GM12865 (cell line): Measurements from ENCODE around the gene PPP1R12B.

Experiments
- DNase-seq: peaks from one replicate; pipeline ENCODE4 v3.0.0; 2010; ENCODE audit warnings: low read depth
- H3K4me3 ChIP-seq: 2 replicates; pipeline ENCODE4 v1.5.1; 2011; ENCODE audit warnings: mild to moderate bottlenecking, low read depth, low read length, control low read depth
- TF ChIP-seq, protein P1 (sequence below): IDR thresholded peaks from 2 replicates; pipeline ENCODE4 v1.5.1; 2011; ENCODE audit warnings: low read length, control low read depth, low read depth, inconsistent platforms; ENCODE audit not compliant: insufficient read depth; ENCODE audit errors: missing control alignments

The PPP1R12B gene

DNA sequence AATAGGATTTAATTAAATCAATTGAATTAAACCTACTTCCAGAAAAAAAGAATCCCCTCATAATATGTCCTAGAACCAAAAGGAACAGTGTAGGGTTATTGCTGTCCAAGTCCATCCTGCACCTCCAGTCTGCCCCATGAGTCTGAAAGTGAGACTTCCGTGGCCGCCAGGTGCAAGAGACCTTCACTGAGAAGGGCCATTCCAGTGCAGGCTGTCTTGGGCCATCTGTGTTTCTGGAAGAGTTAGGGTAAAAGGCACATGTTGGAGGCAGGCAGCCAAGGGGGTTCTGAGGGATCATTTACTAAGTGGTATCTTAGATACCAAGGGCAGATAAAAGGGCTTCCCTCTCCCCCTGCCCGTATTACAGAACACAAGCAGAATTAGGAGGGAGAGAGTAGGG, 37.8 kb upstream of the PPP1R12B start:
- DNase-seq = no peak
- TF ChIP-seq, protein P1, sequence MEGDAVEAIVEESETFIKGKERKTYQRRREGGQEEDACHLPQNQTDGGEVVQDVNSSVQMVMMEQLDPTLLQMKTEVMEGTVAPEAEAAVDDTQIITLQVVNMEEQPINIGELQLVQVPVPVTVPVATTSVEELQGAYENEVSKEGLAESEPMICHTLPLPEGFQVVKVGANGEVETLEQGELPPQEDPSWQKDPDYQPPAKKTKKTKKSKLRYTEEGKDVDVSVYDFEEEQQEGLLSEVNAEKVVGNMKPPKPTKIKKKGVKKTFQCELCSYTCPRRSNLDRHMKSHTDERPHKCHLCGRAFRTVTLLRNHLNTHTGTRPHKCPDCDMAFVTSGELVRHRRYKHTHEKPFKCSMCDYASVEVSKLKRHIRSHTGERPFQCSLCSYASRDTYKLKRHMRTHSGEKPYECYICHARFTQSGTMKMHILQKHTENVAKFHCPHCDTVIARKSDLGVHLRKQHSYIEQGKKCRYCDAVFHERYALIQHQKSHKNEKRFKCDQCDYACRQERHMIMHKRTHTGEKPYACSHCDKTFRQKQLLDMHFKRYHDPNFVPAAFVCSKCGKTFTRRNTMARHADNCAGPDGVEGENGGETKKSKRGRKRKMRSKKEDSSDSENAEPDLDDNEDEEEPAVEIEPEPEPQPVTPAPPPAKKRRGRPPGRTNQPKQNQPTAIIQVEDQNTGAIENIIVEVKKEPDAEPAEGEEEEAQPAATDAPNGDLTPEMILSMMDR = no peak

DNA sequence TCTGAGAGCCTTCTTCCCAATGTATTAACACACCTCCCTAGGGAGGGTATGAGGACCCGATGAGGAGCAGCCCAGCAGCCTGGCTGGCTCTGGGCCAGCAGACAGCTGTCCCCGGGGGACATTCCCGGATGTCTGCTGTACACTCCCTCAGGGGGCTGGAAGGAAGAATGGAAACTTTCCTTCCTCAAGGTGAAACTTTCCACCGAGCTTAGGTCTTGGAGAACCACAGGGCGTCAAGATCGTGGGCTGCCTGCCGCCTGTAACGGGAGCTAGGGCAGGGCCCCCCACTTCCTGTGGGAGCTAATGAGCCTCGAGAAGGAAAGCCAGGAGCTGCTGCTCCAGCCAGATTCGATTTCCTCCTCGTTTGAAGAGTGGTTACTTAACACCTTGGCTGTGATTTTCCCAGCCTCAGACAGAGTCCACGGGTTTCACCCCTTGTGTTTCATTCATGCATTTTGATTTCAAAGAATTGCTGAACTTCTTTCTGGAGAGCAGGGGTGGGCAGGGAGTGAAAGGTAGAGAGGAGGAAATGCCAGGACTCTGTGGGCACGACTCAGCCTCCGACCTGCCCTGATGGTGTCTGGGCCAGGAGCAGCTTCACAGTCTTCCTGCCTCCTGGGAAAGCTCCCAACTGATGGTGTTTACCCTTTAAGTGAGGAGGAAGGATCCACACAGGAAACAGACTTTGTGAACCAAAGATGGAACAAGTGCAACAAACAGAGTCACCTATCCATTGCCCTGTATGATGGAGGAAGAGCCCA, 36.4 kb upstream of the PPP1R12B start:
- no peak for DNase-seq
- TF ChIP-seq, protein P1 = no peak
- H3K4me3 ChIP-seq = no peak overlapping the region

More for the DNA sequence above, 37.8 kb upstream of the PPP1R12B start:
- no peak overlapping the region for H3K4me3 ChIP-seq

DNA sequence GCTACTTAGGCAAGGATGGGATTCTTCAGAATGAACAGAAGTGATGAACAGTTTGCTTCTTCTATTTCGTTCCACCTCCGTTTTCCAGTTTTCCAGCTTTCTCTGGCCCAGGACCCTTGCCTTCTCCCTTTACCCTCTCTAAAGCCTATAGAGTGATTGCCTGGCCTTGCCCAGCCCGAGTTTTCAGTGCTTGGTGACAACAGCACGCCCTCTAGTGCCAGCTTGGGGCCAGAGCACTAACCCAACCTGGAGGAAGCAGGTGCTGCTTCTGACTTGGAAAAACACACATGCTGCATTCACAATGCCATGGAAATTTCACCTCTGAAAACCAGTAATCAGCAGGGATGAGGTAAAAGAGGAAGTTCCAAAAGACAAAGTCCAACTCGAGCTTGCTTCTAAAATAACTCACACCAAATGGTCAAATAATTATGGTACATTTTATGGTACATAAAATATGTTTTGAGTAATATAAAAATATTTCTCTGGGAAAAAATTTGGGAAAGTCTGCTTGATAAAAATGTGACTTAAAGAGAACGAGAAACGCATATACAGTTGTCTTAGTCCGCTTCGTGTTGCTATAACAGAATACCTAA, 32.8 kb upstream of the PPP1R12B start:
- TF ChIP-seq, protein P1 = peak; percentile 98
- H3K4me3 ChIP-seq = no peak overlapping the region
- peak; percentile 77 for DNase-seq

DNA sequence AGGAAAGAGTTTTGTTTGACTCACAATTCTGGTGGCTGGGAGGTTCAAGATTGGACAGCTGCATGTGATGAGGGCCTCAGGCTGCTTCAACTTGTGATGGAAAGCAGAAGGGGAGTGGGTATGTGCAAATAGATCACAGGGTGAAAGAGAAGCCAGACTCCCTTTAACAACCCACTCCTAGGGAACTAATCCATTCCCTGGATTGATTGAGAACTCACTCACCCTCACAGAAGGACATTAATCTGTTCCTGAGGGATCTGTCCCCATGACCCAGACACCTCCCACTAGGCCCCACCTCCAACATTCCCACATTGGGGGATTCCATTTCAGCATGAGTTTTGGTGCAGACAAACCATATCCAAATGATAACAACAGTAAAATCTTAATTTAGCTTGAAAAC, 32.3 kb upstream of the PPP1R12B start:
- TF ChIP-seq, protein P1 = no peak
- DNase-seq = no peak
- H3K4me3 ChIP-seq = no peak overlapping the region

DNA sequence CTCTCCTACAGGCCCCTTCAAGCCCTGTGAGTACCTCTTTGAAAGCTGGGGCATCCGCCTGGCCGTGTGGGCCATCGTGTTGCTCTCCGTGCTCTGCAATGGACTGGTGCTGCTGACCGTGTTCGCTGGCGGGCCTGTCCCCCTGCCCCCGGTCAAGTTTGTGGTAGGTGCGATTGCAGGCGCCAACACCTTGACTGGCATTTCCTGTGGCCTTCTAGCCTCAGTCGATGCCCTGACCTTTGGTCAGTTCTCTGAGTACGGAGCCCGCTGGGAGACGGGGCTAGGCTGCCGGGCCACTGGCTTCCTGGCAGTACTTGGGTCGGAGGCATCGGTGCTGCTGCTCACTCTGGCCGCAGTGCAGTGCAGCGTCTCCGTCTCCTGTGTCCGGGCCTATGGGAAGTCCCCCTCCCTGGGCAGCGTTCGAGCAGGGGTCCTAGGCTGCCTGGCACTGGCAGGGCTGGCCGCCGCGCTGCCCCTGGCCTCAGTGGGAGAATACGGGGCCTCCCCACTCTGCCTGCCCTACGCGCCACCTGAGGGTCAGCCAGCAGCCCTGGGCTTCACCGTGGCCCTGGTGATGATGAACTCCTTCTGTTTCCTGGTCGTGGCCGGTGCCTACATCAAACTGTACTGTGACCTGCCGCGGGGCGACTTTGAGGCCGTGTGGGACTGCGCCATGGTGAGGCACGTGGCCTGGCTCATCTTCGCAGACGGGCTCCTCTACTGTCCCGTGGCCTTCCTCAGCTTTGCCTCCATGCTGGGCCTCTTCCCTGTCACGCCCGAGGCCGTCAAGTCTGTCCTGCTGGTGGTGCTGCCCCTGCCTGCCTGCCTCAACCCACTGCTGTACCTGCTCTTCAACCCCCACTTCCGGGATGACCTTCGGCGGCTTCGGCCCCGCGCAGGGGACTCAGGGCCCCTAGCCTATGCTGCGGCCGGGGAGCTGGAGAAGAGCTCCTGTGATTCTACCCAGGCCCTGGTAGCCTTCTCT, 30.3 kb upstream of the PPP1R12B start:
- no peak overlapping the region for H3K4me3 ChIP-seq
- TF ChIP-seq, protein P1 = no peak
- DNase-seq = no peak

DNA sequence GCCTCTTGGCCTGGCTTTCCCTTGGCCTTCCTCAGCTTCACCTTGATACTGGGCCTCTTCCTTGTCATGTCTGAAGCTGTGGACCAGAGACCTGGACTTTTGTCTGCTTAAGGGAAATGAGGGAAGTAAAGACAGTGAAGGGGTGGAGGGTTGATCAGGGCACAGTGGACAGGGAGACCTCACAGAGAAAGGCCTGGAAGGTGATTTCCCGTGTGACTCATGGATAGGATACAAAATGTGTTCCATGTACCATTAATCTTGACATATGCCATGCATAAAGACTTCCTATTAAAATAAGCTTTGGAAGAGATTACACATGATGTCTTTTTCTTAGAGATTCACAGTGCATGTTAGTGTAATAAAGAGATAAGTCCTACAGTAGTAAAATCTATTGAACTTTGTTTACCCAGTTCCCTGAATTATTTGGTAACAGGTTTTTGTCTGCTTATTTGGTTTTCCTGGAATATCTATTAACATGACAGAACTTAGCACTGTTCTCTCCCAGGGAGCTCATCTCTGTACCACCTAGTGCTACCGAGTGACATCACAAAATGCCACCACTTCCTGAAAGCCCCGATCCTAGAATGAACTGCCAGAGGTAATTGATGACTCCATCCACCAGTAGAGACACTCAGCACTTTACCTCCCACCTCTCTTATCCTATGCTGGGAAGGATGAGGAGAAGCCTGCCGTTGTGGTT, 29.0 kb upstream of the PPP1R12B start:
- no peak overlapping the region for H3K4me3 ChIP-seq
- no peak for DNase-seq
- TF ChIP-seq, protein P1 = no peak
